Memory B cell (primary cell): ENCODE results near the gene PNLIPRP3.

Source experiments
- ATAC-seq: fragments of 150-1000 bp; cut with Tn5 transposase; 2 replicates; pipeline ENCODE4 v1.10.0; 2021; ENCODE audit warnings: low read depth, mild to moderate bottlenecking, moderate library complexity
- DNase-seq, 2 donors: peaks; one replicate each; pipeline ENCODE4 v3.0.0; 2022; ENCODE audit warnings: low spot score in 2 of 2
- H3K27ac Mint-ChIP-seq: one replicate; pipeline ENCODE4 v1.8.0; 2022; ENCODE audit warnings: mild to moderate bottlenecking, moderate library complexity, mixed read lengths
- H3K27me3 Mint-ChIP-seq: one replicate; pipeline ENCODE4 v1.8.0; 2022; ENCODE audit warnings: mixed read lengths
- H3K36me3 Mint-ChIP-seq: one replicate; pipeline ENCODE4 v1.8.0; 2022; ENCODE audit warnings: mild to moderate bottlenecking, mixed read lengths
- H3K4me1 Mint-ChIP-seq: one replicate; pipeline ENCODE4 v1.8.0; 2022; ENCODE audit warnings: mixed read lengths
- H3K4me3 Mint-ChIP-seq: one replicate; pipeline ENCODE4 v1.8.0; 2022; ENCODE audit warnings: mild to moderate bottlenecking, moderate library complexity, mixed read lengths
- H3K9me3 Mint-ChIP-seq: one replicate; pipeline ENCODE4 v1.8.0; 2022; ENCODE audit warnings: mixed read lengths

Gene PNLIPRP3

DNA sequence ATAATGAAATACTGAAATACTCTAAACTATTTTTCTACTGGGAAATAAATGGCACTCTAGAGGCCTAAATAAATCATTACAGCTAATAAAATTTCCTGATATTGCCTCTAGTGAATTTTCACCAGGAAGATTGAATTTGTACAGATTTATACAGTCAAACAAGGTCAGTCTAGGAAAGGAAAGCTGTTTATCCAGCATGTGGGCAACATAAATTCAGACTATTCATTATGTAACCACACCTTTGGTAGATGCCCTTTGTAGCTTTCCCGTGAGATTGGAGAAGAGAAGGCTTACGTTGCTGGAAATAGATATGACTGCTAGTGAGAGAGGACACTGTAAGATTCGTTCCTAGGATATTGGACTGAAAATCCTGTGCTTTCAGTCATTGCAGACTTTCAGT lies 82.9 kb downstream of the PNLIPRP3 start:
- no peak overlapping the region for H3K4me3 Mint-ChIP-seq
- H3K4me1 Mint-ChIP-seq = no peaks in the 10 kb centered on the region
- no peak overlapping the region for H3K27ac Mint-ChIP-seq
- no peaks in the 10 kb centered on the region for H3K27me3 Mint-ChIP-seq
- H3K36me3 Mint-ChIP-seq = no peaks in the 10 kb centered on the region
- ATAC-seq = no peak
- H3K9me3 Mint-ChIP-seq = peaks cover 6% of the 10 kb centered on the region
- DNase-seq = no peak

DNA sequence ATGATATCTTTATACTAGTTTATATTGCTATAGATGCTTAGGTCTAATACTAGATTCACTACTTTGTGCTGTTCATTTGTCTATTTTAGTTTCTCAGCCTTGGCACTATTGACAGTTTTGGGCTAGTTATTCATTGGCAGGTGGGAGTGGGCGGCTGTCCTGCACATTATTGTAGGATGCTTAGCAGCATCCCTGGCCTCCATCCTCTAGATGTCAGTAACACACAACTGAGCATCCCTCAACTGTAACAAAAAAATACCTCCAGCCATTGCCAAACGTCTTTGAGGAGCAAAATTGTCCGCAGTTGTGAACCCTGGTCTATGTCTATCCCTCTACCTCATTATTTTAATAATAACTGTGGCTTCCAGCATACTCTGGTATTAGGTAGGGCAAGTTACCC lies 83.7 kb downstream of the PNLIPRP3 start:
- DNase-seq = no peak
- ATAC-seq = no peak
- Mint-ChIP-seq H3K4me3 (no peak overlapping the region), H3K9me3 (peaks cover 6% of the 10 kb centered on the region), H3K4me1 (no peaks in the 10 kb centered on the region), H3K27ac (no peak overlapping the region), H3K36me3 (no peaks in the 10 kb centered on the region), H3K27me3 (peaks cover 2% of the 10 kb centered on the region)

- no peaks in the 10 kb centered on the region for H3K36me3 Mint-ChIP-seq
- no peak overlapping the region for H3K4me3 Mint-ChIP-seq
- peak; percentile 12 to 14 for DNase-seq
- no peak overlapping the region for H3K27ac Mint-ChIP-seq
- no peaks in the 10 kb centered on the region for H3K4me1 Mint-ChIP-seq
- H3K27me3 Mint-ChIP-seq = no peaks in the 10 kb centered on the region
- H3K9me3 Mint-ChIP-seq = no peaks in the 10 kb centered on the region
- ATAC-seq = no peak
Observed at GRCh38 chr10:116521424-116522290, 94.0 kb downstream of the PNLIPRP3 start.

GRCh38 chr10:116522803-116523381 lies 95.2 kb downstream of the PNLIPRP3 start:
- no peaks in the 10 kb centered on the region for H3K4me1 Mint-ChIP-seq
- no peak for DNase-seq
- no peak overlapping the region for H3K4me3 Mint-ChIP-seq
- no peaks in the 10 kb centered on the region for H3K36me3 Mint-ChIP-seq
- H3K27me3 Mint-ChIP-seq = no peaks in the 10 kb centered on the region
- H3K9me3 Mint-ChIP-seq = no peaks in the 10 kb centered on the region
- no peak for ATAC-seq
- H3K27ac Mint-ChIP-seq = no peak overlapping the region

DNA sequence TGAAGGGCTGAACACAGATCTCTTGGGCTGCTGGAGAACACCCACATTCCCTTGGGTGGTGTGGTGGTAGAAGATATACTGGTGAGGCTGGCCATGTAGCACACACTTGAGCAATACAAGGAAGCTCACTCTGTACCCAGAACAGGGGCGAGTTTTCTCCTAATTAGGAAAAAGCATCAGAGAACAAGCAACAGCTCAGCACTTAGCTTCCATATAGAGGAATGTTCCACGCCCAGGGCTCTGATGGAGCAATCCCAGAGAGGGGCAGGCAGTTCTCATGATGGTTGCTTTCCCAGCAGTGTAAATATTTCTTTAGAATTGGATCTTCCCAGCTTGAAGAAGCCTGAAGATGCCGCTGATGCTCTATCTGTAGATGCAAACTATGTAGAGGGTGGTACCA lies 97.1 kb downstream of the PNLIPRP3 start:
- ATAC-seq (no peak), DNase-seq (no peak)
- H3K4me1 Mint-ChIP-seq = no peaks in the 10 kb centered on the region
- no peaks in the 10 kb centered on the region for H3K27me3 Mint-ChIP-seq
- H3K9me3 Mint-ChIP-seq = no peaks in the 10 kb centered on the region
- no peaks in the 10 kb centered on the region for H3K36me3 Mint-ChIP-seq
- H3K27ac Mint-ChIP-seq = no peak overlapping the region
- no peak overlapping the region for H3K4me3 Mint-ChIP-seq

GRCh38 chr10:116526219-116526618 lies 98.6 kb downstream of the PNLIPRP3 start:
- ATAC-seq (no peak), DNase-seq (no peak)
- no peaks in the 10 kb centered on the region for H3K4me1 Mint-ChIP-seq
- no peak overlapping the region for H3K27ac Mint-ChIP-seq
- no peaks in the 10 kb centered on the region for H3K9me3 Mint-ChIP-seq
- H3K36me3 Mint-ChIP-seq = no peaks in the 10 kb centered on the region
- no peaks in the 10 kb centered on the region for H3K27me3 Mint-ChIP-seq
- H3K4me3 Mint-ChIP-seq = no peak overlapping the region
